HG03108 (cell line): ENCODE data around the gene LRRN4CL.
"Not testable (repeated sequence)": the region's sequence is repeated elsewhere in the genome, so short reads cannot be mapped to it uniquely, and the experiment has no call there.

Source experiments
- ATAC-seq: cut with Tn5 transposase; IDR thresholded peaks from one replicate; pipeline ENCODE4 v1.9.1; 2021; ENCODE audit warnings: moderate library complexity; ENCODE audit not compliant: unreplicated experiment

The LRRN4CL gene

GRCh38 chr11:62710001-62710345 lies 20.6 kb upstream of the LRRN4CL start:
- no peak for ATAC-seq

- peak; percentile 63 for ATAC-seq
Measured at GRCh38 chr11:62709247-62710000, 20.1 kb upstream of the LRRN4CL start.

- ATAC-seq: no peak
Measured at GRCh38 chr11:62708793-62709192, 19.5 kb upstream of the LRRN4CL start.

DNA sequence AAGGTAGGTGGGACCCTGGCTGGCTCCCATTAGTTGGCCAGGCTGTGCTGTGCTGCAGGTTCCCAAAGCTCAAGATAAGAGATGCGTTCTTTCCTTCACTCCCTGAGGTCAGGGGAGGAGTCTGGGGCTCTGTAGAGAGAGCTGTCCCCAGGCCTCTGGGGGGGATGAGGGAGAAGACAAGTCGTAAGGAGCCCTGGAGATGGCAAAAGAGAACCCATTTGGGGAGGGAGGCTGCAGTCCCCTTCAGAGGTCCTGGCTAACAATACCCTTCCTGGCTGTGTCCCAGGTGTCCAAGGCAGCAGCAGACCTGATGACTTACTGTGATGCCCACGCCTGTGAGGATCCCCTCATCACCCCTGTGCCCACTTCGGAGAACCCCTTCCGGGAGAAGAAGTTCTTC lies 19.1 kb upstream of the LRRN4CL start:
- no peak for ATAC-seq

GRCh38 chr11:62707277-62707861 lies 18.0 kb upstream of the LRRN4CL start, which contains the start of the genes BSCL2 and GNG3:
Gene BSCL2, minus strand, starts transcription at chr11:62707424. Its CDS starts 229 bp downstream, at chr11:62707195.
Gene GNG3, plus strand, starts transcription at chr11:62707676. Its CDS starts 620 bp downstream, at chr11:62708296.
- ATAC-seq: no peak

DNA sequence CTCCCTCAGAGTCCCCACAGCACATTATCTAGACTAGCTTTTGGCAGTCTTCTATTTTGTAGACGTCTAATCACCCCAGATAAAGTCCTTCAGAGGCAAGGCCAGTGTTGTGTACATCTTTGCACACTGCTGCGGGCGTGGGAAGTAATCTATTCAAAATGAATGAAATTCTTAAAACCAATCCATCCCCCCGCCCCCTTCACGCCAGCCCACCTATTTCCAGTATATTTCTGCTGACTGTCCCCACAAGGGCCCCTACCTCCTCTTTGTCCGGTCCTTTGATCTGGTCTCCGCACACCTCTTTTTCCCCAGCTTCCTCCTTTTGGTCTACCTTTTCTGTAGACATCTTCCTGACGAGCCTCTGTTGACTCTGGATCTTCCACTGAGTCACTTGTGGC lies 17.5 kb upstream of the LRRN4CL start:
- no peak for ATAC-seq

DNA sequence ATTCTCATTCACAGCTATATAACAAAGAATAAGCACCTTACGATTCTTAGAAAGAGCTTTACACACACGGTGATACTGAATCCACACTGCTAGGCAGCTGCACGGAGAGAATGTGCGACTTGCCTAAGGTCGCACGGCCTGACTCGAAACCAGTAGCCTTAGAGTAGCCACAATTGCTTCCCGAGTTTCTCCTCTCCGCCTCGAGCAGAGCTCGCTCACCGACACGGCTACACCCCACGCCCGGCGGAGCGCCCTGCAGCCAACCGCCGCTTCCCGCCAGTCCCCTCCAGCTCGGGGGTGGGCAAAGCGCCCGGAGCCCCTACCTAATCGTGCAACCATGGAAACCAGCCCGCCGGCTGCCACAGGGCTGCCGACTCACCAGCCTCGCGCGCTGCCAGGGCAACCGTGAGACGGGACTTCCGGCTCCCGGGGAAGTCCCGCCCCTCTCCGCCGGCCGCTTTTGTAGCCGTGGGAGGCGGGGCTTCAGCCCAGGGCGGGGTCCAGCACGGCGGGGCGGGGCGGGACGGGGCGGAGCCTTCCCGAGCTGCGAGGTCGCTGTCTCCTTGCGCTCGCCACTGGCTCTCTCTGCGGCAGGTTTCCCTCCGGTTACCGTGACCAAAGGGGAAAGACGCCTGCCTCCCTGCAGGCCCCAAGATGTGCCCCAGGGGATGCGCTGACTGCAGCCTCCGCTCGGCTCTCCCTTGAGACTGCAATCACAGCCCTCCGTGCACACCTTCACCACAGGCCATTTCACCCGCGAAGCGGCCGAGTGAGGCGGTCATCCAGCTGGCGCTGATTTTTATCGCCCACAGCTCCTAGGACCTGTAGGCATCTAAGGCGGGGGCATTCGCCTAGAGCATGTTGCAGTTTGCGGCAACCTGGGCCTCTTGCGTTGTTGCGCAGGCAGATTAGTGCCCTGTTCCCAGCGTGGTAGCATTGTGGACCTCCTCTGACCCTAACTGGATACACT lies 16.8 kb upstream of the LRRN4CL start:
- peak; percentile 52 for ATAC-seq

GRCh38 chr11:62705413-62705812 lies 16.1 kb upstream of the LRRN4CL start:
- no peak for ATAC-seq

DNA sequence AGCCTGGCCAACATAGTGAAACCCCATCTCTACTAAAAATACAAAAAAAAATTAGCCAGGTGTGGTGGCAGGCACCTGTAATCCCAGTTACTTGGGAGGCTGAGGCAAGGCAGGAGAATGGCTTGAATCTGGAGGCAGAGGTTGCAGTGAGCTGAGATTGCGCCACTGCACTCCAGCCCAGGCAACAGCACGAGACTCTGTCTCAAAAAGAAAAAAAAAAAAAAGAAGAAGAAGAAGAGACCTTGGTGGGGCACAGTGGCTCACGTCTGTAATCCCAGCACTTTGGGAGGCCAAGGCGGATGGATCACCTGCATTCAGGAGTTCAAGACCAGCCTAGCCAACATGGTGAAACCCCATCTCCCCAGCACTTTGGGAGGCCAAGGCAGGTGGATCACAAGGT lies 14.6 kb upstream of the LRRN4CL start:
- not testable (repeated sequence) for ATAC-seq

- no peak for ATAC-seq
Measured at GRCh38 chr11:62702246-62702645, 12.9 kb upstream of the LRRN4CL start.

DNA sequence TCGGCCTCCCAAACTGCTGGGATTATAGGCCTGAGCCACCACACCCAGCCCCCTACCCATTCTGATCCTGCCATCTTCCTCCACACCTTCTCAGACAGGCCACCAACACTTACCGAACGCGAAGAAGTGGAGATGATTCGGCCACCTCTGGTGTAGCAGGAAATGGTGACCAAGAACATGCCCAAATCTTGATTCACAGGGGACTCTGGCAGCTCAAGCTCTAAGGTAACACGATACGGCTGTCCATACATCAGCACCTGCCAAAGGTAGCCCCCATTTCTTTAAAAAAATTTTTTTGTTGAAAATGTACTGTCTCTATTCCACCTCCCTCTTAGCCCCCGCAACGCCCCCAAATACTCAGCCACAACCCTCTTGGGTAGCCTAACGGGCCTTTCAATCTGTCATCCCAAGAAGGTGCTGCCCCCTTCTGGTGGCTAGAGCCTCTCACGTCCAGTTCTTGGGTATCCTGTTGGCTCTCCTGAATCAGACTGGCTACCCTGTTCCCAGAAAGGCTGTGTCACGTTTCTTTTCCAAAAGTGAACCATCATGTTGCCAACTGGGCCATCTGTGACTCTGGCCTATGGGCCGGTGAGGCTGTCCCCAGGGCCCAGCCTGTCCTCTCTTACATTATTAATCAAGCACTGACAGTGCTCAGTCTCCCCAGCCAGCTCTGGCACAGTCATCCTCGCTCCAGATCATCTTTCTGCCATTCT lies 5.3 kb upstream of the LRRN4CL start:
- ATAC-seq: no peak

- ATAC-seq: not testable (repeated sequence)
Measured at GRCh38 chr11:62693624-62694023, 4.3 kb upstream of the LRRN4CL start.

DNA sequence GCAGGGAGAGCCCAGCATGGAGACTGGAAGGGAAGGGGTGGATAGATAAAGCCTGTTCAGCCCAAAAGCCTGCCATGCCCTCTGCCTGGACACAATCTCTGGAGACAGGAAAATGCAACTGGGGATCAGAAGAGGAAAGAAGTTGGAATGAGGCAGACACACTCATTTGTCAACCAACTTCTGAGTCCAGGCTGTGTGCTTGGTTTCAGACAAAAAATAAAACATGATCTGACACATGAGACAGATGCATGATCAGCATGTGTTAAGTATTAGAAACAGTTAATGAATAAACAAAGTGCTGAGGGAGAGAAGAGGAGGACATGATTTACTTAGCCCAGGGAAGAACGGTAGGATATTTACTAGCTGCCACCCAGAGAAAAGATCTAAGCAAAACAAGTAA lies 839 bp downstream of the LRRN4CL start:
- no peak for ATAC-seq

GRCh38 chr11:62687508-62688396 lies 1.6 kb downstream of the LRRN4CL start:
- ATAC-seq: no peak

DNA sequence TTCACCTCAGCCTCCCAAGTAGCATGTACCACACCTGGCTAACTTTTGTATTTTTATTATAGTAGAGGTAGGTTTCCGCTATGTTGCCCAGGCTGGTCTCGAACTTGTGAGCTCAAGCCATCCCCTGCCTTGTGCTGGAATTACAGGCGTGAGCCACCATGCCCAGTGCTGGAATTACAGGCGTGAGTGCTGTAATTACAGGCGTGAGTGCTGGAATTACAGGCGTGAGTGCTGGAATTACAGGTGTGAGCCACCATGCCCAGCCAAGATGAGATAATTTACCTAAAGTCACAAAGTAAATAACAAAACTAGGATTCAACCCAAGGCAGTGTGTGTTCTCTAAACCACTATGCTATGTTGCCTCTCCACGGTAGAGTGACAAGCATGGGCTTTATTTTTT lies 6.8 kb downstream of the LRRN4CL start:
- no peak for ATAC-seq

DNA sequence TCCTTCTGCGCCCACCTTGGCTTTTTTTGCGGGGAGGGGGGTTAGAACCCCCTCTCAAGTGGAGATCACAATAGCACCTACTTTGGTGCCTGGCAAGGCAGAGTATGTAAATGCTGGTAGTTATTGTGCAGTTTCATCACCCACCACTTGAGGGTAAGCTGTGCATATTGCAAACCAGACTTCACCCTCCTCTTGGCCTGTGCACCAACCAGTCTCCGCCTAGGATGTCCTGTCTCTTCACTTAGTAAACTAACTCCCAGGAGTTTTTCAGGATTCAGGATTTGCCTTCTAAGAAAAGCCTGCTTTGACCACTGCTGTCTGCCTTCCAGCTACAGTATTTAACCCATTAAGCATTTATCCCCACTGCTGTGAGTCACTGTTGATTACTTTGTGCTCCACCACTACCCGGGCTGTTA lies 8.5 kb downstream of the LRRN4CL start:
- peak; percentile 66 for ATAC-seq

DNA sequence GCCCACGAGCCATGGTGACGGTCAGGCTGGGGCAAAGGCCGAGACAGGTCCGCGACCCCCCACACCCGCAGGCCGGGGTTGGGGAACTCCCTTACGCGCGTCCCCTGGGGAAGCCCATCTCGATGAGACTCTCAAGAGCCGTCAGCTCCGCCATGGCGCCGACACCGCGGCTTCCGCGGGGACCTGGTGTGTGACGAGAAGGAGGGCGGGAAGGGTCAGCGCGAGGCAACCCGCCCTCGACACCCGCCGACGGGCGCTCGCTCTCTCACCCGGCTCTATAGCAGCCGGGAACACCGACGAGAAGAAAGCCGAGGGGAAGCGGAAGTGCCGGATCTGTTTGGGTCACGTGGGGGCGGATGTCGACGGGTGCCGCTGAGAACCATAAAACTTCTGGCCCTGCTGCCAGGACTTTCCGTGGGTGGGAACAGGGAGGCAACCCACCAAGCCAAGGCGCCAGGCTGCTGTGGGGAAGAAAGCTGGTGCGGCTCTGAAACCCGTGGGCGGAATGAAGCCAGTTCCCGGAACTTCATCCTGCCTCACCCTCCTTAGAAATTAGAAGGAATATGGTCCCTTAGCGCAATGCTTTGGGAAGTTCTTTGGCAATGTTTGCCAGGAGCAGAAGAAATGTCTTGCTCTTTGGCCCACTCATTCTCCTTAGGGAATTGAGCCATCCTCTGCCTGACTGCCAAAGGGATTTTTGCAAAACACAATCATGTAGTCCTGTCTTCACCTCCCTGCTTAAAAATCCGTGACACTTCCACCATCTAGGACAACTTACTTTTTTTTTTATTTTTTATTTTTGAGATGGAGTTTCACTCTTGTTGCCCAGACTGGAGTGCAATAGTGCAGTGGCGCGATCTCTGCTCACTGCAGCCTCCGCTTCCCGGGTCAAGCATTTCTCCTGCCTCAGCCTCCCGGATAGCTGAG lies 10.3 kb downstream of the LRRN4CL start, which contains the start of gene UBXN1:
TSS of gene UBXN1 (minus strand) at position 304 of the 927 bp plus-strand sequence. CDS start at position 154, 150 bp downstream.
- peak; percentile 67 for ATAC-seq

DNA sequence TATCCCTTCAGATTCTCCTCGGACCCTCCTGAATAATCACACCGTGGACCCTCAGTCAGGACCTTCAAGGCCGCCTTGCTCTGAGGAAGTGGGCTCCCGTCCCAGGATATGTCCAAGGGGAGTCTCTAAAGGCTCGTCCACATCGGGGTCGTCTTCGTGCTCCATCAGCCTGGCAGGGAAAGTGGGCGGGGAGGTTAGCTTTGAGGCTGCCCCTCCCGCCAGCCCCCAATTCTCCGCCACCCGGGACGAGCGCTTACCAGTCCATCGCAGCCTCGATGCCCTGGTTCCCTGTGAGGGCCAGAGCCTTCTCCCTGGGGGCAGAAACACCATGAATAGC lies 10.9 kb downstream of the LRRN4CL start:
- no peak for ATAC-seq

DNA sequence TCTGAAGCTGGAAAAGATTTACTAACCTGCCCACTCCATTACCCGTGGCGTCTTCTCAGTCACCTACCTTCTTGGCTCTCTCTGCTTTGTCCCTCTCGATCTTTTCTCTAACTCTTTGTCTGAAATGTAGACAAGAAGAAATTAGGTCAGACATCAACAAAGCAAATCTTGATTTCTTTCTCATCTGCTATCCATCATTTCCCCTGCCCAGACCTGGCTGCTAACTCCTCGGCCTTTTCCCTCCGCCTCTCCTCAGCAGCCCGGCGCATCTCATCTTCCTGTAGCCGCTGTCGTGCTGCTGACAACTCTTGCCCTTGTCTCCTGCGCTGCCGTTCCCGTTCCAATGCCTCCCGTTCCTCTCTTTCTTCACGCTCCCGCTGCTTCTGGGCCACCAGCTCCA lies 11.6 kb downstream of the LRRN4CL start:
- ATAC-seq: no peak
